GM18505 (cell line): ENCODE data around the gene PRF1.
"Not testable (repeated sequence)": the region's sequence is repeated elsewhere in the genome, so short reads cannot be mapped to it uniquely, and the experiment has no call there.

Experiments
- ATAC-seq: cut with Tn5 transposase; IDR thresholded peaks from one replicate; pipeline ENCODE4 v1.9.1; 2021; ENCODE audit not compliant: unreplicated experiment
- POLR2A ChIP-seq: IDR thresholded peaks from 4 replicates; pipeline ENCODE4 v1.6.1; 2011; ENCODE audit warnings: borderline replicate concordance; ENCODE audit not compliant: insufficient read depth, insufficient read length; ENCODE audit errors: extremely low read depth

PRF1 gene

GRCh38 chr10:70584909-70585544 is 17.5 kb downstream of the PRF1 start:
- no peak for TF ChIP-seq POLR2A
- ATAC-seq: no peak

GRCh38 chr10:70584366-70584765 is 18.2 kb downstream of the PRF1 start:
- TF ChIP-seq POLR2A: no peak
- ATAC-seq: no peak

GRCh38 chr10:70583669-70584037 is 18.9 kb downstream of the PRF1 start:
- ATAC-seq: no peak

GRCh38 chr10:70582793-70583668 is 19.5 kb downstream of the PRF1 start:
- no peak for TF ChIP-seq POLR2A
- no peak for ATAC-seq

More at GRCh38 chr10:70583669-70584037, 18.9 kb downstream of the PRF1 start:
- TF ChIP-seq POLR2A: no peak

GRCh38 chr10:70581176-70581575 is 21.4 kb downstream of the PRF1 start:
- not testable (repeated sequence) for ATAC-seq

- TF ChIP-seq POLR2A: no peak
- ATAC-seq: no peak
These were observed 23.1 kb downstream of the PRF1 start for GRCh38 chr10:70579234-70580002.

GRCh38 chr10:70578371-70578947 is 24.1 kb downstream of the PRF1 start:
- no peak for TF ChIP-seq POLR2A
- ATAC-seq: peak; percentile 48

GRCh38 chr10:70576803-70577517 is 25.6 kb downstream of the PRF1 start:
- ATAC-seq: peak; percentile 2
- no peak for TF ChIP-seq POLR2A

- peak; percentile 42 for ATAC-seq
- peak; percentile 1 for TF ChIP-seq POLR2A
These were observed 26.4 kb downstream of the PRF1 start for GRCh38 chr10:70575874-70576802.

GRCh38 chr10:70575486-70575873 is 27.1 kb downstream of the PRF1 start:
- no peak for ATAC-seq
- TF ChIP-seq POLR2A: no peak

- no peak for ATAC-seq
- TF ChIP-seq POLR2A: no peak
These were observed 28.7 kb downstream of the PRF1 start for GRCh38 chr10:70573599-70574506.
